ENCODE results near the gene NELFCD.

DNA sequence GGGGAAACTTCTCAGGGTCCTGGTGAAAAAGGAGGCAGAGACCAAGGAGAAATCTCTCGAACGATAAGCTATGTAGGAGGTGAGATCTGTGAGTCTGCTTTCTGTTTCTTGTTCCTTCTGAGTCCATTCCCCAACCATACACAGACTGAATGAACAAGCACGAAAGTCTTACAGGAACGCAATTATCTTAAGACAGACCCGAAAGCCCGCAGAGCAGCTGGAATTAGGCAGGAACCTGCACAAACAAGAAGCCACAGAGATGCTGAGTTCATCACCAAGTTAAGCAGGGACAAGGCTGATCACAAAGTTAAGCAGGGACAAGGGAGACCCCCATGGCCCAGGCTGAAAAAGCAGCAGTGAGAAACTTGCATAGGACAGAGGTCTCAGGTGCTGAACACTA is 21.4 kb upstream of the NELFCD start:
- TF ChIP-seq, protein P1, sequence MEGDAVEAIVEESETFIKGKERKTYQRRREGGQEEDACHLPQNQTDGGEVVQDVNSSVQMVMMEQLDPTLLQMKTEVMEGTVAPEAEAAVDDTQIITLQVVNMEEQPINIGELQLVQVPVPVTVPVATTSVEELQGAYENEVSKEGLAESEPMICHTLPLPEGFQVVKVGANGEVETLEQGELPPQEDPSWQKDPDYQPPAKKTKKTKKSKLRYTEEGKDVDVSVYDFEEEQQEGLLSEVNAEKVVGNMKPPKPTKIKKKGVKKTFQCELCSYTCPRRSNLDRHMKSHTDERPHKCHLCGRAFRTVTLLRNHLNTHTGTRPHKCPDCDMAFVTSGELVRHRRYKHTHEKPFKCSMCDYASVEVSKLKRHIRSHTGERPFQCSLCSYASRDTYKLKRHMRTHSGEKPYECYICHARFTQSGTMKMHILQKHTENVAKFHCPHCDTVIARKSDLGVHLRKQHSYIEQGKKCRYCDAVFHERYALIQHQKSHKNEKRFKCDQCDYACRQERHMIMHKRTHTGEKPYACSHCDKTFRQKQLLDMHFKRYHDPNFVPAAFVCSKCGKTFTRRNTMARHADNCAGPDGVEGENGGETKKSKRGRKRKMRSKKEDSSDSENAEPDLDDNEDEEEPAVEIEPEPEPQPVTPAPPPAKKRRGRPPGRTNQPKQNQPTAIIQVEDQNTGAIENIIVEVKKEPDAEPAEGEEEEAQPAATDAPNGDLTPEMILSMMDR (IDR thresholded peaks at IDR 0.05; ENCODE audit: insufficient read depth, low read length, poor library complexity, severe bottlenecking), result no peak
- TF ChIP-seq EZH2phosphoT487 (conservative IDR thresholded peaks at IDR 0.05; ENCODE audit: low read length), result no peak

All from SU-DHL-6 (cell line).